Thyroid gland (tissue), 4 donors: Measurements from ENCODE around the gene HOXA7. TPM values are rescaled to one million over a fixed set of nuclear protein-coding genes. Genes with fewer than 3 reads are reported as not detected.

Experiments used
- DNase-seq, 2 donors: peaks; one replicate each; pipeline ENCODE4 v3.0.0-alpha.2; 2019
- H3K27ac ChIP-seq, 3 donors: fragments of 200-600 bp; sonication (generic); 1 replicate in 2 of 3; 2 replicates in 1 of 3; pipeline ENCODE4 v1.5.1; 2016 to 2019; ENCODE audit warnings: mild to moderate bottlenecking in 1 of 3, moderate library complexity in 1 of 3
- H3K27me3 ChIP-seq: fragments of 200-600 bp; sonication (generic); one replicate; pipeline ENCODE4 v1.5.1; 2019
- H3K36me3 ChIP-seq, 2 donors: fragments of 200-600 bp; sonication (generic); one replicate each; pipeline ENCODE4 v1.5.1; 2016 to 2019
- H3K4me1 ChIP-seq, 2 donors: fragments of 200-600 bp; sonication (generic); one replicate each; pipeline ENCODE4 v1.5.1; 2017 to 2019
- H3K4me3 ChIP-seq, 3 donors: fragments of 200-600 bp; sonication (generic); replicated peaks in 1 of 3; 1 replicate in 2 of 3; 2 replicates in 1 of 3; pipeline ENCODE4 v1.5.1; 2016; ENCODE audit warnings: mild to moderate bottlenecking in 1 of 3
- H3K9me3 ChIP-seq: fragments of 200-600 bp; sonication (generic); one replicate; pipeline ENCODE4 v1.5.1; 2017
- CTCF ChIP-seq, 6 experiments: fragments of 200-600 bp in 3 of 6; fragments of 450-650 bp in 3 of 6; sonication (generic) in 3 of 6; IDR thresholded peaks; one replicate each; pipeline ENCODE4 v1.5.1; 2016 to 2019; ENCODE audit warnings: antibody characterized with exemption in 6 of 6, mild to moderate bottlenecking in 2 of 6, inconsistent platforms in 1 of 6, moderate library complexity in 1 of 6
- POLR2A ChIP-seq, 2 donors: fragments of 450-650 bp; IDR thresholded peaks; one replicate each; pipeline ENCODE4 v1.6.1; 2017; ENCODE audit warnings: antibody characterized with exemption in 2 of 2, mild to moderate bottlenecking in 2 of 2, moderate library complexity in 1 of 2
- WGBS, 2 donors: methylation state at CpG; one replicate each; pipeline ENCODE4 v1.1.5; 2017; 5-methylcytosine and 5-hydroxymethylcytosine counted together
- intact Hi-C: fragments of 100-400 bp; cut with DNase I; formaldehyde crosslinking; loops from one replicate; pipeline ENCODE4 v1.15.1; 2023
- total RNA-seq, 4 donors: library from RNA; depleted of rRNA; stranded (reverse); fragments of >200 nt; gene quantifications; one replicate each; pipeline ENCODE4 v1.2.3, GENCODE V29; 2016

HOXA7 gene
- total RNA-seq, 4 donors from 2014 or later = 0.34 to 2.1 (median 0.74) TPM

DNA sequence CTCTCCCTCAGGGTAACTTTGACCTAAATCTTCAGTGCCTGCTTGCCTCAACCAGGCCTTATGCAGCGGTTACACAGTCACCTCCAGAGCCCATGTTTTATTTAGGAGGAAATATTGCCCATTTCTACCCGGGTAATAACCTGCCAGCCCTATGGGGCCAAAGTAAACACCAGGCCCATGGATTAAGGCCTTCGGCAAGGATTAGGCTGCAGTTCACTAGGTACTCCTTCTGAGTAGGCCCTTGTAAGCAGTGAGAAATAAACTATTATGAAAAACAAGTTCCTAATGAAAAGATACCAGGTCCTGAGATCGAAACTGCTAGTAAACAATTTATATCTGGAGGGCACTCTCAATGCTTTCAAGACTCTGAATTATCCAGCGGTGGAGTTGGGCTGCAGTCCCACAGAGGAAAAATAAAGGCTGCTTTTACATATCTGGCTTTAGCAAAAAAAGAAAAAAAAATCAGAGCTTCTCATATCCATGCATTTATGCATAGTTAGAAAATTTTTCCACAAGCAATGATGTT lies 21.4 kb upstream of the HOXA7 start:
- Histone ChIP-seq H3K36me3 (no peaks in the 10 kb centered on the region), H3K27ac (no peak overlapping the region), H3K4me3 (no peak overlapping the region), H3K27me3 (peaks cover 88% of the 10 kb centered on the region), H3K9me3 (no peaks in the 10 kb centered on the region), H3K4me1 (peaks cover 15 to 23% of the 10 kb centered on the region in 2 donors)
- 75 to 88% methylated on average over 5 of the region's 5 CpGs for WGBS, 2 donors
- intact Hi-C loops = loop anchor here (10.0 kb wide), 1 partner anchor 1093 kb away; no protein-coding TSS in a partner anchor
- no peak for DNase-seq
- TF ChIP-seq CTCF (IDR thresholded peaks at IDR 0.05) (no peak), POLR2A (IDR thresholded peaks at IDR 0.05) (no peak)

DNA sequence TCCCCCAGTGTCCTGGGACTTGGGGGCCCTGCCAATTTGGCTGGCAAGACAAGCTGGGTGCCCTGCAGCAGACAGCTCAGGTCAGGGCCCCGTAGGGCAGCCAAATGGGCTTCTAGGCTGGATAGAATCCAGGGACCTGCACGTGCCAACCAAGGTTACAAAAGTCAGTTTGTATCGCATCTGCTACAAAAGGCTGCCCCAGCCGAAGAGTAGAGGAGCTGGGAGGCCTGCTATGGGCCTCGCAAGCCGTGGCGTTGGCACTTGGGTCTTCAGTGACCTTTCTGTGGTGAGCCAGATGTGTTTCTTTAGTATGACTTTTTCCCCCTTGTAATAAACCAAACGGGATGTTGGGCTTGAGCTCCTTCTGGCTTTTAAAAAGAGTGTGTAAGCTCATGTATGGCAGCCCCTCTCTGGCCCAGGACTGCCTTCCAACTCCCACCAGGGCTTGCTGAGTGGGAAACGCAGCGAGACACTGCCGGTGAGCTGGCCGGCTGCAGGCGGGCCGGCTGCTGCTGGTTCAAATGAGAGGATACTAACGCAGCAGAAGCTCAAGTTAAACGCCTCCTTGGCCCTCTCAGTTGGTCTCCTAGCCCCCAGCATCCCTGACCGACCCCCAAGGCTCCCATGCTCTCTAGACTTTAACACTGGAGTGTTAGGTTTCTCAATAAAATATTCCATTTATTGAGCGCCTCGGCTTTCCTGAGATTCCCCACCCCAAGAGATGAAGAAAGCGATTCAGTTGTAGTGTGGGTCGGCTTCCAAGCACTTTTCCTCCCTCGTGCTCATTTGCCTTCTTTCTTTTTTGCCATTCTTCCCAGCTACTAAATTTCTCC lies 20.7 kb upstream of the HOXA7 start:
- WGBS, 2 donors = 63 to 75% methylated on average over 22 of the region's 22 CpGs
- TF ChIP-seq CTCF (IDR thresholded peaks at IDR 0.05) (no peak), POLR2A (IDR thresholded peaks at IDR 0.05) (no peak)
- Histone ChIP-seq H3K27me3 (peaks cover 89% of the 10 kb centered on the region), H3K36me3 (no peaks in the 10 kb centered on the region), H3K4me3 (no peak overlapping the region), H3K9me3 (no peaks in the 10 kb centered on the region), H3K27ac (no peak overlapping the region), H3K4me1 (peaks cover 20 to 29% of the 10 kb centered on the region in 2 donors)
- intact Hi-C loops = loop anchor here (10.0 kb wide), 1 partner anchor 1092 kb away; no protein-coding TSS in a partner anchor
- no peak for DNase-seq

- no peak for DNase-seq
- Histone ChIP-seq H3K36me3 (no peaks in the 10 kb centered on the region), H3K27ac (no peak overlapping the region), H3K4me3 (no peak overlapping the region), H3K9me3 (no peaks in the 10 kb centered on the region), H3K4me1 (peaks cover 20 to 29% of the 10 kb centered on the region in 2 donors), H3K27me3 (peaks cover 88% of the 10 kb centered on the region)
- no peak for TF ChIP-seq POLR2A (IDR thresholded peaks at IDR 0.05)
- TF ChIP-seq CTCF (IDR thresholded peaks at IDR 0.05) = no peak
- 67 to 70% methylated on average over 3 of the region's 3 CpGs for WGBS, 2 donors
- intact Hi-C loops = loop anchor here (10.0 kb wide), 1 partner anchor 1092 kb away; no protein-coding TSS in a partner anchor
Measured at GRCh38 chr7:27176524-27176845, 20.0 kb upstream of the HOXA7 start.

DNA sequence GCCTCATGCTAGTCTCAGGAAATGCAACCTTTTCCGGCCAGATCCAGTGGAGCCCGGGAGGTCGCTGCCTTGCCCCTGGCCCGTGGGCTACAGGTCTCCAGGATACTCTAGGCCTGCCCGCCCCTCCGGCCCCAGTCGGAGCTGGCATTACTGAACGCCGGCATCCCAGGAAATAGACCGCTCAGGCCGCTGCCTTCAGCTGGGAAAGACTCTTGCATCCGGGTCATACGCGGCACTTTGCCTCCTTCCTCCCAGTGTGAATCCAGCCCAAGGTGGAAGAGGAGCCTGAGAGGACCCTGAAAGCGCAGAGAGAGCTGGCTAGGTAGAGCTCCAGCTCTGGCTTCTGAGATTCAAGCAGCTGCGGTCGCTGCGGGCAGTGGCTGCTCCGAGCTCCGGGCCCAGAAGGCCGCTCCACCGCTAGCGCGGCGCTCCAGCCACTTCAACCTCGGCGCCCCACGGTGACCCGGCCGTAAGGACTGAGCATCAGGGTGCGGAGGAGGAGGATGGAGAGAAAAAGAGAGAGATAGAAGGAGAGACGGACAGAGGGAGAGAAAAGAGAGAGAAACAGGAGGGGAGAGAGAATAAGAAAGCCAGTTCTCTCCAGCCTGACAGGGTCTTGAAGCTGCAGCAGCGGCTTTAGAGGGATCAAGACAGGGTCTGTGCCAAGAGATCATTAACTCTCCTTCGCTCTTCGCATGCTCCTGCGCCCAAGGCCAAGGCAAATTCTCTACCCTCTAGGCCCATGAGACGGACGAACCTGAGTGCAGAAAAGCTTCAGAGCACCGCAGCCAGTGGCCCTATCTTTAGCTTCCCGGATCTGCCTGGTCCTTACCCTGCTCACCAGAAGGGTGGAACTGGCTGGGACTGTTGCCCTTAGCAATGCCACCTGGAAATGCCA lies 19.4 kb upstream of the HOXA7 start:
- TF ChIP-seq POLR2A (IDR thresholded peaks at IDR 0.05) (no peak), CTCF (IDR thresholded peaks at IDR 0.05) (no peak)
- Histone ChIP-seq H3K27me3 (peaks cover 91% of the 10 kb centered on the region), H3K36me3 (no peaks in the 10 kb centered on the region), H3K4me3 (no peak overlapping the region), H3K27ac (no peak overlapping the region), H3K9me3 (no peaks in the 10 kb centered on the region), H3K4me1 (peaks cover 20 to 29% of the 10 kb centered on the region in 2 donors)
- no peak for DNase-seq
- WGBS, 2 donors = 28 to 34% methylated on average over 26 to 40 of the region's 40 CpGs
- intact Hi-C loops = loop anchor here (10.0 kb wide), 1 partner anchor 1091 kb away; no protein-coding TSS in a partner anchor
